ENCODE measurements around the gene REPIN1. TPM values are rescaled to one million over a fixed set of nuclear protein-coding genes. Genes with fewer than 3 reads are reported as not detected.
A peak's percentile ranks its signal among the peaks of the same experiment; 100 is the strongest.

REPIN1 gene
- total and polyA plus RNA-seq, 2 donors from 2014 or later = 53.7 to 95.8 TPM

DNA sequence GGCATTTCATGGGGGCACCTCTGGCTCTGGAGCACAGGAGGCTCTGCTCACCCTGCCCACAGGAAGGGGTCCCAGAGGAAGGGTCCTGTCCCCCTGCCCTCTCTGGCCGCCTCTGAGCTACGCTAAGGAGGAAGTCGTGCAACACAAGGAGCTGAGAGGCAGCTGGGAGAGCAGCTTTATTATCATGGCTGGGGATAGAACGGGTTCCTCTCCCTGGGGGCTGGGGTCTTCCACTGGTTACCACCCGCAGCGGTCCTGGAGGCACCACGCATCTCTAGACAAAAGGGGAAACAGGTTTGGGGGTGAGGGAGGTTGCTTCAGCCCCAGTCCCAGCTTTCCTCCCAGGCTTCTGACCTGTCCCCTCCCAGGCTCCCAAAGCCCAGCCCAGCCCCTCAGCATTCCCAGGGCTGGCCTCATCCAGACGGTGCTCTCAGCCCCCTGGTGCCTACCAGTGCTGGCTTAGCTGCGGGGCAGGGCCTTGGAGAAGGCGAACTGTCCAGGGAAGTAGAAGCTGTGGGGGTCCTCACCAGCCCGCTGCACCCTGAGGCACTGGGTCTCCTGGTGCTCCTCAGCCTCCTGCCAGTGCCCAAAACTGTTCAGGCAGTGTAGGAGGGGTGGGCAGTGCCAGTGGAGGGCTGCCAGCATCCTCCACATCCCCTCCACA is 30.3 kb upstream of the REPIN1 start:
- TF ChIP-seq, protein P1, sequence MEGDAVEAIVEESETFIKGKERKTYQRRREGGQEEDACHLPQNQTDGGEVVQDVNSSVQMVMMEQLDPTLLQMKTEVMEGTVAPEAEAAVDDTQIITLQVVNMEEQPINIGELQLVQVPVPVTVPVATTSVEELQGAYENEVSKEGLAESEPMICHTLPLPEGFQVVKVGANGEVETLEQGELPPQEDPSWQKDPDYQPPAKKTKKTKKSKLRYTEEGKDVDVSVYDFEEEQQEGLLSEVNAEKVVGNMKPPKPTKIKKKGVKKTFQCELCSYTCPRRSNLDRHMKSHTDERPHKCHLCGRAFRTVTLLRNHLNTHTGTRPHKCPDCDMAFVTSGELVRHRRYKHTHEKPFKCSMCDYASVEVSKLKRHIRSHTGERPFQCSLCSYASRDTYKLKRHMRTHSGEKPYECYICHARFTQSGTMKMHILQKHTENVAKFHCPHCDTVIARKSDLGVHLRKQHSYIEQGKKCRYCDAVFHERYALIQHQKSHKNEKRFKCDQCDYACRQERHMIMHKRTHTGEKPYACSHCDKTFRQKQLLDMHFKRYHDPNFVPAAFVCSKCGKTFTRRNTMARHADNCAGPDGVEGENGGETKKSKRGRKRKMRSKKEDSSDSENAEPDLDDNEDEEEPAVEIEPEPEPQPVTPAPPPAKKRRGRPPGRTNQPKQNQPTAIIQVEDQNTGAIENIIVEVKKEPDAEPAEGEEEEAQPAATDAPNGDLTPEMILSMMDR (IDR thresholded peaks at IDR 0.05; ENCODE audit: borderline replicate concordance, extremely low read depth, insufficient read depth) = no peak
- DNase-seq = no peak
- no peak overlapping the region for H3K4me3 ChIP-seq (ENCODE audit: low read length in 3 of 3)
- H3K27me3 ChIP-seq (ENCODE audit: control insufficient read depth, insufficient read depth, low read length) = no peaks in the 10 kb centered on the region
- no peak overlapping the region for H3K9ac ChIP-seq (ENCODE audit: low read length in 3 of 3)
- FAIRE-seq = no peak
- peaks cover 0 to 37% (median 4%) of the 10 kb centered on the region in 3 donors for H3K4me1 ChIP-seq (ENCODE audit: control insufficient read depth in 2 of 3, insufficient read depth in 2 of 3, low read depth in 1 of 3, low read length in 3 of 3)
- intact Hi-C loops (cut with DNase I) = no loop called here
- H3K27ac ChIP-seq (ENCODE audit: low read depth in 2 of 2, low read length in 2 of 2) = no peak overlapping the region
- H3K36me3 ChIP-seq (ENCODE audit: control insufficient read depth in 2 of 3, insufficient read depth in 3 of 3, low read length in 3 of 3) = peaks cover 0 to 2% (median 0%) of the 10 kb centered on the region in 3 donors
- no peaks in the 10 kb centered on the region for H3K9me3 ChIP-seq (ENCODE audit: control insufficient read depth in 2 of 3, insufficient read depth in 1 of 3, low read length in 3 of 3)

DNA sequence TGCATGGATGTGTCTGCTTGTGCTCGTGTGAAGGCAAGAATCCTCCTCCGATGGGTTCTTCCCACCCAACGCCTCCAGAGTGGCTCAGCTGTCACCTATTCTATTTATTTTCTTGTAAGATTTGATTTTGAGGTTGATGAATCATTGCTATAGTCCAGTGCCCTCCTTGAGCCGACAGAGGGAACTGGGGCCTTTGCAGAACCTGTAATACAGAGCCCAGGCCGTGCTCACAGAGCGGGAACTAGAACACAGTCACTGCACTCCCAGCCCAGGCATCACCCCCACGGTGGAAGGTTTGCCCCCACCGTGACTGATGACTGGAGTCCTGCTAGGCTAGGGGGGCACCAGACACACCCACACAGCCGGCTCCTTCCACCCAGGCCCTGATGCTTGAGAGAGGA is 29.2 kb upstream of the REPIN1 start:
- Histone ChIP-seq H3K4me3 (ENCODE audit: low read length in 3 of 3) (peak overlapping the region in 2 of 3 donors; percentile 36 to 55), H3K27ac (ENCODE audit: low read depth in 2 of 2, low read length in 2 of 2) (no peak overlapping the region), H3K36me3 (ENCODE audit: control insufficient read depth in 2 of 3, insufficient read depth in 3 of 3, low read length in 3 of 3) (peaks cover 0 to 2% (median 0%) of the 10 kb centered on the region in 3 donors), H3K9me3 (ENCODE audit: control insufficient read depth in 2 of 3, insufficient read depth in 1 of 3, low read length in 3 of 3) (no peaks in the 10 kb centered on the region), H3K27me3 (ENCODE audit: control insufficient read depth, insufficient read depth, low read length) (no peaks in the 10 kb centered on the region), H3K4me1 (ENCODE audit: control insufficient read depth in 2 of 3, insufficient read depth in 2 of 3, low read depth in 1 of 3, low read length in 3 of 3) (peaks cover 0 to 37% (median 4%) of the 10 kb centered on the region in 3 donors), H3K9ac (ENCODE audit: low read length in 3 of 3) (no peak overlapping the region)
- TF ChIP-seq, protein P1 (IDR thresholded peaks at IDR 0.05; ENCODE audit: borderline replicate concordance, extremely low read depth, insufficient read depth) = no peak
- DNase-seq (no peak), FAIRE-seq (no peak)
- intact Hi-C loops (cut with DNase I) = no loop called here

DNA sequence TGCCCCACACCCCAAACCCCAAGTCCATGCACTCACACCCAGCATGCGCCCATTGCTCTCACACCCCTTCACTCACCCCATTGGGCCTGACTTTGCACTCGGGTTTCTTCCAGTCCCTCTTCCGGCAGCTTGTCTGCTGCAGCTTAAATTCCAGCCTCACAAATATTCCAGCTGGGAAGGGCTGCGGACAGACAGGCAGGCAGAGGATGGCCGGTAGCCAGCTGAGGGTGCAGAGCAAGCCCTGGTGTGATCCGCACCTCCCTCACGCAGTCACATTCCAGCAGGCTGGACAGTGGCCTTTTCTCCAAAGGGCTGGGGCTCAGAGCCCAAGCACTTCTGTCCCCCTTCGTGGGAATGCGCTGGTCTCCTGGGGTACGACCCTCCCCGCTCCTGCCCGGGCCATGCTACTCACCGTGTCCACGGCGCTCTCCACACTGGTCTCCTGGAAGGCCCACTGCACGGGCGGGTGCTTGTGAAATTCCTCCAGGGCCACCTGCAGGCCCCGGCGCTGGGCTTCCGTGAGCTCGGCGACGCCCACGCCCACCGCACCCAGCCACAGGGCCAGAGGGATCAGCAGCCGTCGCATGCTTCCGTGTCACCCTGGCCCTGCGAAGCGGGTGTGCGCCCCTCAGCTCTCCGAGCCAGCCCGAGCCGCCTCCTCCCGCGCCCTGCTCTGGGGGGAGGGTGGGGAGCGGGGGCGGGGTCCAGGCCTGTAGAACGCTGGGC is 28.4 kb upstream of the REPIN1 start:
- Histone ChIP-seq H3K4me1 (ENCODE audit: control insufficient read depth in 2 of 3, insufficient read depth in 2 of 3, low read depth in 1 of 3, low read length in 3 of 3) (peaks cover 0 to 37% (median 4%) of the 10 kb centered on the region in 3 donors), H3K36me3 (ENCODE audit: control insufficient read depth in 2 of 3, insufficient read depth in 3 of 3, low read length in 3 of 3) (peaks cover 0 to 2% (median 0%) of the 10 kb centered on the region in 3 donors), H3K9me3 (ENCODE audit: control insufficient read depth in 2 of 3, insufficient read depth in 1 of 3, low read length in 3 of 3) (no peaks in the 10 kb centered on the region), H3K27ac (ENCODE audit: low read depth in 2 of 2, low read length in 2 of 2) (peak overlapping the region; percentile 74 to 91), H3K9ac (ENCODE audit: low read length in 3 of 3) (peak overlapping the region in 2 of 3 donors; percentile 44 to 46), H3K4me3 (ENCODE audit: low read length in 3 of 3) (peak overlapping the region in 2 of 3 donors; percentile 55 to 65), H3K27me3 (ENCODE audit: control insufficient read depth, insufficient read depth, low read length) (no peaks in the 10 kb centered on the region)
- DNase-seq (peak; percentile 48 to 89 (median 68)), FAIRE-seq (no peak)
- intact Hi-C loops (cut with DNase I) = no loop called here
- TF ChIP-seq, protein P1 (IDR thresholded peaks at IDR 0.05; ENCODE audit: borderline replicate concordance, extremely low read depth, insufficient read depth) = no peak
